Keratinocyte (primary cell): ENCODE results near the gene SMIM28. TPM values are rescaled to one million over a fixed set of nuclear protein-coding genes. Genes with fewer than 3 reads are reported as not detected.
"Not testable (repeated sequence)": the region's sequence is repeated elsewhere in the genome, so short reads cannot be mapped to it uniquely, and the experiment has no call there.

Source experiments
- DNase-seq: peaks from one replicate; pipeline ENCODE4 v3.0.0-alpha.2; 2011; ENCODE audit warnings: low read depth, missing footprints, low spot score
- FAIRE-seq: peaks from 2 replicates; lab custom pipeline; 2011; peaks lifted over from hg19 to GRCh38; lab: Jason Lieb, UNC
- H2AFZ ChIP-seq: 2 replicates; pipeline ENCODE4 v1.6.0; 2012; ENCODE audit warnings: low read length, control low read depth, inconsistent platforms; ENCODE audit not compliant: control insufficient read depth
- H3K27ac ChIP-seq: 2 replicates; pipeline ENCODE4 v1.5.1; 2011; ENCODE audit warnings: low read length; ENCODE audit not compliant: control insufficient read depth, insufficient read depth
- H3K27me3 ChIP-seq: 3 replicates; pipeline ENCODE4 v1.6.0; 2011; ENCODE audit warnings: low read length; ENCODE audit not compliant: control insufficient read depth, insufficient read depth; ENCODE audit errors: extremely low read depth
- H3K36me3 ChIP-seq, 2 experiments: 2 replicates in 1 of 2; 3 replicates in 1 of 2; pipeline ENCODE4 v1.5.1; 2011; ENCODE audit warnings: low read length in 2 of 2, mild to moderate bottlenecking in 1 of 2; ENCODE audit not compliant: control insufficient read depth in 2 of 2, insufficient read depth in 2 of 2; ENCODE audit errors: extremely low read depth in 1 of 2
- H3K4me1 ChIP-seq: 3 replicates; pipeline ENCODE4 v1.5.1; 2011; ENCODE audit warnings: low read length; ENCODE audit not compliant: control insufficient read depth, insufficient read depth; ENCODE audit errors: extremely low read depth
- H3K4me2 ChIP-seq: 3 replicates; pipeline ENCODE4 v1.6.0; 2011; ENCODE audit warnings: low read depth, low read length; ENCODE audit not compliant: control insufficient read depth, insufficient read depth; ENCODE audit errors: extremely low read depth
- H3K4me3 ChIP-seq, 3 experiments: fragments of 200-600 bp in 1 of 3; sonication (generic) in 1 of 3; 2 replicates in 2 of 3; 3 replicates in 1 of 3; pipeline ENCODE4 v1.5.1; 2011 to 2016; ENCODE audit warnings: low read length in 3 of 3, mild to moderate bottlenecking in 3 of 3, control low read depth in 2 of 3, inconsistent platforms in 1 of 3, low read depth in 1 of 3, mixed read lengths in 1 of 3, mixed run types in 1 of 3, moderate library complexity in 1 of 3; ENCODE audit not compliant: control insufficient read depth in 2 of 3, insufficient read depth in 2 of 3; ENCODE audit errors: extremely low read depth in 1 of 3
- H3K79me2 ChIP-seq: 2 replicates; pipeline ENCODE4 v1.6.0; 2012; ENCODE audit warnings: low read length; ENCODE audit not compliant: control insufficient read depth, insufficient read depth
- H3K9ac ChIP-seq: 3 replicates; pipeline ENCODE4 v1.6.0; 2011; ENCODE audit warnings: low read length; ENCODE audit not compliant: control insufficient read depth, insufficient read depth; ENCODE audit errors: extremely low read depth
- H3K9me1 ChIP-seq: 3 replicates; pipeline ENCODE4 v1.6.0; 2011; ENCODE audit warnings: low read length; ENCODE audit not compliant: control insufficient read depth, insufficient read depth; ENCODE audit errors: extremely low read depth
- H3K9me3 ChIP-seq: 2 replicates; pipeline ENCODE4 v1.5.1; 2012; ENCODE audit warnings: low read depth, low read length; ENCODE audit not compliant: control insufficient read depth
- H4K20me1 ChIP-seq: 3 replicates; pipeline ENCODE4 v1.6.0; 2011; ENCODE audit warnings: low read length; ENCODE audit not compliant: control insufficient read depth, insufficient read depth; ENCODE audit errors: extremely low read depth
- CTCF ChIP-seq, 3 experiments: IDR thresholded peaks in 1 of 3; conservative IDR thresholded peaks in 1 of 3; optimal IDR thresholded peaks in 1 of 3; 2 replicates in 2 of 3; 3 replicates in 1 of 3; pipeline versions ENCODE3 to v1.5.1; 2011; ENCODE audit warnings: low read length in 3 of 3, mild to moderate bottlenecking in 3 of 3, moderate library complexity in 2 of 3, control low read depth in 1 of 3, inconsistent platforms in 1 of 3; ENCODE audit not compliant: insufficient read depth in 2 of 3; ENCODE audit errors: extremely low read depth in 1 of 3
- EZH2 ChIP-seq: IDR thresholded peaks from one replicate; pipeline ENCODE4 v1.6.1; 2012; ENCODE audit warnings: inconsistent platforms, mild to moderate bottlenecking, low read length, moderate library complexity
- dilution Hi-C: fragments of 300-500 bp; cut with MboI; formaldehyde crosslinking; loops from one replicate; pipeline ENCODE4 v1.7.0; 2020; ENCODE audit warnings: low sequenced_read_pairs; ENCODE audit not compliant: extremely low pct_ligation_motif_present
- polyA plus RNA-seq, 5 experiments: library from polyadenylated mRNA; depleted of rRNA in 3 of 5; stranded (reverse) in 3 of 5; stranded (forward) in 1 of 5; unstranded in 1 of 5; fragments of >200 nt; gene quantifications; 1 replicate in 1 of 5; 2 replicates in 3 of 5; 3 replicates in 1 of 5; pipeline versions ENCODE4 v1.2.1 to v1.2.3, GENCODE V29; 2011 to 2012; ENCODE audit warnings: missing spikeins in 2 of 5, low read depth in 1 of 5, low replicate concordance in 1 of 5

Gene SMIM28
- polyA plus RNA-seq, 1 donor (not counting 4 experiments of a cell fraction or from before 2014, with no cell fraction given), result not detected

- H3K4me1 ChIP-seq, result no peaks in the 10 kb centered on the region
- H3K79me2 ChIP-seq, result no peaks in the 10 kb centered on the region
- FAIRE-seq (no peak), DNase-seq (no peak)
- no peaks in the 10 kb centered on the region for H3K9me1 ChIP-seq
- no peak overlapping the region for H2AFZ ChIP-seq
- H3K9me3 ChIP-seq, result no peaks in the 10 kb centered on the region
- no peaks in the 10 kb centered on the region for H4K20me1 ChIP-seq
- no peak overlapping the region for H3K27ac ChIP-seq
- H3K4me3 ChIP-seq, result no peak overlapping the region
- dilution Hi-C loops, result no loop called here
- H3K4me2 ChIP-seq, result no peak overlapping the region
- no peak overlapping the region for H3K9ac ChIP-seq
- no peaks in the 10 kb centered on the region for H3K27me3 ChIP-seq
- TF ChIP-seq CTCF (optimal IDR thresholded peaks at IDR 0.05 in 1 of 3, IDR thresholded peaks at IDR 0.05 in 1 of 3, conservative IDR thresholded peaks at IDR 0.05 in 1 of 3; ENCODE audit: extremely low read depth in 1 of 3, insufficient read depth in 2 of 3, low read length in 3 of 3), result no peak
- TF ChIP-seq EZH2, result no peak
- no peaks in the 10 kb centered on the region for H3K36me3 ChIP-seq
These were observed 19.8 kb upstream of the SMIM28 start for GRCh38 chr6:138357928-138358327.

- dilution Hi-C loops, FAIRE-seq, H3K4me1 ChIP-seq: not testable (repeated sequence)
These were observed 9.0 kb upstream of the SMIM28 start for GRCh38 chr6:138368684-138369083.

More at GRCh38 chr6:138368684-138369083, 9.0 kb upstream of the SMIM28 start:
- not testable (repeated sequence) for H3K4me2 ChIP-seq, H3K79me2 ChIP-seq, H3K9me1 ChIP-seq, H3K9ac ChIP-seq, H3K27me3 ChIP-seq, DNase-seq, H3K27ac ChIP-seq, H3K4me3 ChIP-seq, H2AFZ ChIP-seq, H3K9me3 ChIP-seq, H3K36me3 ChIP-seq, H4K20me1 ChIP-seq
